K562 (cell line): ENCODE data around the gene LARP4B. TPM values are rescaled to one million over a fixed set of nuclear protein-coding genes. Genes with fewer than 3 reads are reported as not detected.

Experiments used
- ATAC-seq: fragments of 200-7000 bp; cut with Tn5 transposase; 3 replicates; pipeline ENCODE4 v1.9.1; 2020; ENCODE audit warnings: moderate library complexity
- BruUV-seq: library from RNA; stranded (reverse); fragments of 400-500 nt; replicated peaks from 2 replicates; lab custom pipeline; 2021; lab: Mats Ljungman, UMichigan
- CTCF ChIA-PET: fragments of 300-600 bp; formaldehyde crosslinking; extraction: SDS; loops from one replicate; lab custom pipeline; 2021; ENCODE audit warnings: low intra/inter-chr PET ratio; lab: Yijun Ruan, JAX
- POLR2A ChIA-PET: fragments of 300-600, 350-650 bp; sonication (Branson Sonifier 250); formaldehyde crosslinking; extraction: SDS; loops from one replicate; lab custom pipeline; 2021; ENCODE audit warnings: antibody characterized with exemption, inconsistent platforms; lab: Yijun Ruan, JAX
- DNase-seq, 4 experiments: peaks; one replicate each; pipeline versions ENCODE4 v3.0.0 to v3.0.0-alpha.2; 2011 to 2018; ENCODE audit warnings: low spot score in 3 of 4, mixed read lengths in 3 of 4; ENCODE audit errors: extremely low read depth in 1 of 4
- FAIRE-seq: peaks from 2 replicates; lab custom pipeline; 2011; peaks lifted over from hg19 to GRCh38; lab: Jason Lieb, UNC
- H2AFZ ChIP-seq: 2 replicates; pipeline ENCODE4 v1.6.0; 2011; ENCODE audit warnings: low read depth, low read length, control low read depth, inconsistent platforms
- H3K27ac ChIP-seq: fragments of 200-600 bp; 3 replicates; pipeline ENCODE4 v1.8.0; 2011; ENCODE audit warnings: low read depth, mild to moderate bottlenecking, control low read depth, inconsistent platforms, low read length, moderate library complexity, mixed read lengths; ENCODE audit errors: extremely low read depth
- H3K27me3 ChIP-seq, 2 experiments: fragments of 300-600 bp in 1 of 2; 2 replicates in 1 of 2; 3 replicates in 1 of 2; pipeline versions ENCODE4 v1.6.0 to v1.8.0; 2011; ENCODE audit warnings: inconsistent platforms in 2 of 2, low read length in 2 of 2, mild to moderate bottlenecking in 1 of 2, mixed read lengths in 1 of 2, moderate library complexity in 1 of 2; ENCODE audit not compliant: control insufficient read depth in 2 of 2, insufficient read depth in 2 of 2
- H3K36me3 ChIP-seq: fragments of 300-600 bp; 3 replicates; pipeline ENCODE4 v1.8.0; 2011; ENCODE audit warnings: mild to moderate bottlenecking, low read length, inconsistent platforms; ENCODE audit not compliant: control insufficient read depth, insufficient read depth
- H3K4me1 ChIP-seq, 2 experiments: fragments of 200-600 bp in 1 of 2; replicated peaks in 1 of 2; 2 replicates in 1 of 2; 3 replicates in 1 of 2; pipeline versions ENCODE4 v1.5.1 to v1.8.0; 2011; ENCODE audit warnings: inconsistent platforms in 2 of 2, low read length in 2 of 2, mild to moderate bottlenecking in 1 of 2, mixed read lengths in 1 of 2, moderate library complexity in 1 of 2; ENCODE audit not compliant: control insufficient read depth in 2 of 2, insufficient read depth in 2 of 2
- H3K4me2 ChIP-seq: 2 replicates; pipeline ENCODE4 v1.6.1; 2011; ENCODE audit warnings: low read length, control low read depth, inconsistent platforms, mixed read lengths; ENCODE audit not compliant: insufficient read depth
- H3K4me3 ChIP-seq: fragments of 200-600 bp; sonication (generic), shearing (Covaris generic); 2 replicates; pipeline ENCODE4 v1.5.1; 2016; ENCODE audit warnings: control low read depth, inconsistent platforms
- H3K79me2 ChIP-seq: fragments of 200-600 bp; 3 replicates; pipeline ENCODE4 v1.8.0; 2011; ENCODE audit warnings: low read length, inconsistent platforms; ENCODE audit not compliant: control insufficient read depth, insufficient read depth
- H3K9ac ChIP-seq, 2 experiments: 2 replicates each; pipeline versions ENCODE4 v1.6.0 to v1.6.1; 2011; ENCODE audit warnings: low read depth in 2 of 2, low read length in 2 of 2, control low read depth in 1 of 2, inconsistent platforms in 1 of 2, mild to moderate bottlenecking in 1 of 2, mixed read lengths in 1 of 2; ENCODE audit not compliant: insufficient read depth in 1 of 2
- H3K9me1 ChIP-seq: one replicate; pipeline ENCODE4 v1.6.0; 2011; ENCODE audit warnings: inconsistent platforms, mild to moderate bottlenecking, low read length, moderate library complexity; ENCODE audit not compliant: control insufficient read depth, insufficient read depth
- H3K9me3 ChIP-seq: replicated peaks from 2 replicates; pipeline ENCODE4 v1.5.1; 2011; ENCODE audit warnings: low read depth, low read length, inconsistent platforms; ENCODE audit not compliant: control insufficient read depth, insufficient read depth
- H4K20me1 ChIP-seq: replicated peaks from 2 replicates; pipeline ENCODE4 v1.6.1; 2011; ENCODE audit warnings: low read length, inconsistent platforms, mixed read lengths; ENCODE audit not compliant: control insufficient read depth, insufficient read depth
- CBX2 ChIP-seq: fragments of 200-600 bp; sonication (generic); IDR thresholded peaks from one replicate; pipeline ENCODE4 v1.6.1; 2012; ENCODE audit warnings: mild to moderate bottlenecking, low read length, inconsistent platforms; ENCODE audit not compliant: insufficient read depth, poor library complexity, severe bottlenecking
- FOXJ2 ChIP-seq: fragments of 200-800 bp; sonication (Bioruptor generic); IDR thresholded peaks from 2 replicates; pipeline ENCODE4 v1.6.1; 2016; ENCODE audit warnings: missing genetic modification characterization, missing compliant biosample characterization
- HMG20A ChIP-seq: fragments of 450-650 bp; formaldehyde crosslinking; conservative IDR thresholded peaks from 2 replicates; pipeline ENCODE4 v1.4.0; 2020; ENCODE audit warnings: mild to moderate bottlenecking, mixed read lengths
- MTA2 ChIP-seq: fragments of 450-650 bp; IDR thresholded peaks from 2 replicates; pipeline ENCODE4 v1.6.1; 2016; ENCODE audit warnings: low read depth
- NFRKB ChIP-seq: fragments of 450-650 bp; IDR thresholded peaks from 2 replicates; pipeline ENCODE4 v1.6.1; 2016; ENCODE audit warnings: low read depth
- PYGO2 ChIP-seq: fragments of 450-650 bp; IDR thresholded peaks from 2 replicates; pipeline ENCODE4 v1.6.1; 2016; ENCODE audit warnings: mild to moderate bottlenecking, missing genetic modification characterization, moderate library complexity, missing compliant biosample characterization
- THRAP3 ChIP-seq: fragments of 450-650 bp; IDR thresholded peaks from 2 replicates; pipeline ENCODE4 v1.6.1; 2016; ENCODE audit warnings: mild to moderate bottlenecking, inconsistent platforms, borderline replicate concordance
- ZNF212 ChIP-seq: fragments of 450-650 bp; formaldehyde crosslinking; IDR thresholded peaks from 2 replicates; pipeline ENCODE4 v1.4.0; 2020; ENCODE audit warnings: mild to moderate bottlenecking
- ZNF232 ChIP-seq: sonication (generic); formaldehyde crosslinking; IDR thresholded peaks from 2 replicates; pipeline ENCODE4 v1.8.0; 2022; ENCODE audit warnings: mild to moderate bottlenecking, missing genetic modification reagents
- ZNF699 ChIP-seq: fragments of 250-450 bp; sonication (Bioruptor Pico); IDR thresholded peaks from 2 replicates; pipeline ENCODE4 v1.8.0; 2021; ENCODE audit warnings: mild to moderate bottlenecking, moderate library complexity; ENCODE audit not compliant: insufficient replicate concordance
- WGBS: fragments of 100-300 bp; shearing (Covaris generic); methylation state at CpG from one replicate; pipeline ENCODE4 v1.1.6; 2016; ENCODE audit warnings: low coverage, mixed read lengths; ENCODE audit not compliant: insufficient coverage; ENCODE audit errors: missing lambda C conversion rate; 5-methylcytosine and 5-hydroxymethylcytosine counted together
- in situ Hi-C: fragments of 300-500 bp; cut with MboI; formaldehyde crosslinking; loops from 4 replicates; pipeline ENCODE4 v1.15.0; 2018; ENCODE audit warnings: inconsistent platforms, mixed read lengths
- intact Hi-C: fragments of 100-400 bp; cut with micrococcal nuclease; formaldehyde crosslinking; loops from 2 replicates; pipeline ENCODE4 v1.14.2; 2022
- polyA plus RNA-seq, 8 experiments: library from polyadenylated mRNA; depleted of rRNA in 4 of 8; stranded (reverse) in 5 of 8; unstranded in 3 of 8; fragments of >200 nt; fragmentation: Nextera tagmentation in 2 of 8; fragmentation: Illumina TruSeq in 1 of 8; extraction: Ambion mirVana in 2 of 8; extraction: Trizol in 1 of 8; gene quantifications; 2 replicates each; pipeline versions ENCODE4 v1.2.1 to v1.2.3, GENCODE V29; 2011 to 2014; ENCODE audit warnings: inconsistent platforms in 1 of 8, missing spikeins in 1 of 8
- total RNA-seq, 7 experiments: library from RNA; depleted of rRNA in 6 of 7; stranded (reverse); fragments of >200 nt in 6 of 7; fragmentation: Illumina TruSeq in 2 of 7; extraction: Trizol in 2 of 7; gene quantifications; 2 replicates each; pipeline versions ENCODE4 v1.2.1 to v1.2.3, GENCODE V29; 2011 to 2021; ENCODE audit warnings: low replicate concordance in 1 of 7
- TF ChIP-seq, protein P1 (sequence below), 2 experiments: IDR thresholded peaks; 2 replicates each; pipeline ENCODE4 v1.6.1; 2011; ENCODE audit warnings: borderline replicate concordance in 1 of 2, control low read depth in 1 of 2, low read depth in 1 of 2, low read length in 1 of 2, mild to moderate bottlenecking in 1 of 2, mixed read lengths in 1 of 2, moderate library complexity in 1 of 2; ENCODE audit not compliant: insufficient read depth in 1 of 2, insufficient read length in 1 of 2, poor library complexity in 1 of 2, severe bottlenecking in 1 of 2; ENCODE audit errors: extremely low read depth in 1 of 2
- TF ChIP-seq, protein P2 (sequence below): fragments of 450-650 bp; IDR thresholded peaks from 2 replicates; pipeline ENCODE4 v1.7.0; 2016; ENCODE audit warnings: borderline replicate concordance
- TF ChIP-seq, protein P3 (sequence below): sonication (generic); formaldehyde crosslinking; IDR thresholded peaks from 2 replicates; pipeline ENCODE4 v1.5.0; 2020; ENCODE audit warnings: missing genetic modification reagents

The LARP4B gene
- total and polyA plus RNA-seq, 9 of the 15 experiments (the other 6 are each of a cell fraction or from before 2014, with no cell fraction given), result 11.8 to 130 (median 42.6) TPM

DNA sequence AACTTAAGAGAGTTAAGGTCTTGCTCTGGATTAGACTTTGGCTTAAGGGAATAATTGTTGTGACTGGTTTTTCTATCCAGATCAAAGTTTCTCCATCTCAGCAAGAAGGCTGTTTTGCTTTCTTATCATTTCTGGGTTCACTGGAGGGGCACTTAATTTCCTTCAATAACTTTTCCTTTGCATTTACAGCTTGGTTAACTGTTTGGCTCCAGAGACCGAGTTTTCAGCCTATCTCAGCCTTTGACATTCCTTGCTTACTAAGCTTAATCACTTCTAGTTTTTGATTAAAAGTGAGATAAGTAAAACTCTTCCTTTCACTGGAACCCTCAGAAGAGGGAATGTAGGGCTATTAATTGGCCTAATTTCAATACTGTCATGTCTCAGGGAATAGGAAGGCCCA is 76.4 kb downstream of the LARP4B start:
- Histone ChIP-seq H3K4me2 (no peak overlapping the region), H4K20me1 (no peaks in the 10 kb centered on the region), H3K36me3 (peaks cover 83% of the 10 kb centered on the region), H3K9me1 (no peaks in the 10 kb centered on the region), H3K4me3 (no peak overlapping the region), H3K27ac (no peak overlapping the region), H2AFZ (no peak overlapping the region), H3K79me2 (peaks cover 61% of the 10 kb centered on the region), H3K27me3 (no peaks in the 10 kb centered on the region), H3K9me3 (no peaks in the 10 kb centered on the region), H3K4me1 (no peaks in the 10 kb centered on the region), H3K9ac (no peak overlapping the region)
- WGBS, result 88% methylated on average over 1 of the region's 1 CpG
- TSS peak; percentile 16 for BruUV-seq
- FAIRE-seq (no peak), ATAC-seq (no peak), DNase-seq (no peak)
- in situ Hi-C loops, result no loop called here
- intact Hi-C loops, result no loop called here
- CTCF ChIA-PET, result no interaction called here
- POLR2A ChIA-PET, result interaction anchor here (1.2 to 1.3 kb wide), 2 partner anchors 12 to 46 kb away, joined by 3 to 4 read pairs; no protein-coding TSS in a partner anchor
- TF ChIP-seq HMG20A, result no peak

DNA sequence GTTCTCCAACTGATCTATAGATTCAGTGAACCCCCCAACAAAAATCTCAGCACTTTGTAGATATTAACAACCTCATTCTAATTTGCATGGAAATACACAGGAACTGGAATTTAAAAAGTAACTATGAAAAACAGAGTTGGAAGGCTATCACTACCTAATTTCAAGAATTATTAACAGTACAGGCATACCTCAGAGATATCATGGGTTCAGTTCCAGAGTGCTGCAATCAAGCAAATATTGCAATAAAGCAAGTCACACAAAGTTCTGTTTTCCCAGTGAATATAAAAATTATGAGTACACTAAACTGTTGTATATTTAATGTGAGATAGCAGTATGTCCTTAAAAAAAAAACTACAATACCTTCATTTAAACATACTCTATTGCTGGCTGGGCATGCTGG is 78.5 kb downstream of the LARP4B start:
- Histone ChIP-seq H3K4me2 (no peak overlapping the region), H3K4me1 (no peaks in the 10 kb centered on the region), H3K36me3 (peaks cover 77% of the 10 kb centered on the region), H3K9me1 (no peaks in the 10 kb centered on the region), H4K20me1 (no peaks in the 10 kb centered on the region), H3K9ac (no peak overlapping the region), H2AFZ (no peak overlapping the region), H3K27ac (no peak overlapping the region), H3K27me3 (no peaks in the 10 kb centered on the region), H3K4me3 (no peak overlapping the region), H3K9me3 (no peaks in the 10 kb centered on the region), H3K79me2 (peaks cover 74% of the 10 kb centered on the region)
- no TSS peak for BruUV-seq
- no peak for DNase-seq
- FAIRE-seq, result peak; percentile 37
- ChIA-PET CTCF (no interaction called here), POLR2A (no interaction called here)
- ATAC-seq, result no peak
- in situ Hi-C loops (no loop called here), intact Hi-C loops (no loop called here)
- TF ChIP-seq, protein P1, sequence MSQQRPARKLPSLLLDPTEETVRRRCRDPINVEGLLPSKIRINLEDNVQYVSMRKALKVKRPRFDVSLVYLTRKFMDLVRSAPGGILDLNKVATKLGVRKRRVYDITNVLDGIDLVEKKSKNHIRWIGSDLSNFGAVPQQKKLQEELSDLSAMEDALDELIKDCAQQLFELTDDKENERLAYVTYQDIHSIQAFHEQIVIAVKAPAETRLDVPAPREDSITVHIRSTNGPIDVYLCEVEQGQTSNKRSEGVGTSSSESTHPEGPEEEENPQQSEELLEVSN (IDR thresholded peaks at IDR 0.05; ENCODE audit: borderline replicate concordance in 1 of 2, extremely low read depth in 1 of 2, insufficient read depth in 1 of 2, insufficient read length in 1 of 2, low read depth in 1 of 2, low read length in 1 of 2, poor library complexity in 1 of 2, severe bottlenecking in 1 of 2), result no peak
- TF ChIP-seq NFRKB (no peak), PYGO2 (tag) (no peak), ZNF212 (CRISPR knock-in tag) (no peak), CBX2 (no peak), ZNF699 (CRISPR knock-in tag) (no peak), MTA2 (no peak), ZNF232 (CRISPR knock-in tag) (no peak), FOXJ2 (tag) (no peak), THRAP3 (no peak)
- TF ChIP-seq, protein P2, sequence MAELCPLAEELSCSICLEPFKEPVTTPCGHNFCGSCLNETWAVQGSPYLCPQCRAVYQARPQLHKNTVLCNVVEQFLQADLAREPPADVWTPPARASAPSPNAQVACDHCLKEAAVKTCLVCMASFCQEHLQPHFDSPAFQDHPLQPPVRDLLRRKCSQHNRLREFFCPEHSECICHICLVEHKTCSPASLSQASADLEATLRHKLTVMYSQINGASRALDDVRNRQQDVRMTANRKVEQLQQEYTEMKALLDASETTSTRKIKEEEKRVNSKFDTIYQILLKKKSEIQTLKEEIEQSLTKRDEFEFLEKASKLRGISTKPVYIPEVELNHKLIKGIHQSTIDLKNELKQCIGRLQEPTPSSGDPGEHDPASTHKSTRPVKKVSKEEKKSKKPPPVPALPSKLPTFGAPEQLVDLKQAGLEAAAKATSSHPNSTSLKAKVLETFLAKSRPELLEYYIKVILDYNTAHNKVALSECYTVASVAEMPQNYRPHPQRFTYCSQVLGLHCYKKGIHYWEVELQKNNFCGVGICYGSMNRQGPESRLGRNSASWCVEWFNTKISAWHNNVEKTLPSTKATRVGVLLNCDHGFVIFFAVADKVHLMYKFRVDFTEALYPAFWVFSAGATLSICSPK, result no peak
- TF ChIP-seq, protein P3, sequence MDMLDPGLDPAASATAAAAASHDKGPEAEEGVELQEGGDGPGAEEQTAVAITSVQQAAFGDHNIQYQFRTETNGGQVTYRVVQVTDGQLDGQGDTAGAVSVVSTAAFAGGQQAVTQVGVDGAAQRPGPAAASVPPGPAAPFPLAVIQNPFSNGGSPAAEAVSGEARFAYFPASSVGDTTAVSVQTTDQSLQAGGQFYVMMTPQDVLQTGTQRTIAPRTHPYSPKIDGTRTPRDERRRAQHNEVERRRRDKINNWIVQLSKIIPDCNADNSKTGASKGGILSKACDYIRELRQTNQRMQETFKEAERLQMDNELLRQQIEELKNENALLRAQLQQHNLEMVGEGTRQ (CRISPR knock-in tag), result no peak
